HCT116 (cell line): ENCODE results near the gene DGAT2. TPM values are rescaled to one million over a fixed set of nuclear protein-coding genes. Genes with fewer than 3 reads are reported as not detected.

Experiments used
- ATAC-seq: fragments of 200-7000 bp; cut with Tn5 transposase; 2 replicates; pipeline ENCODE4 v1.9.1; 2020; ENCODE audit warnings: mild to moderate bottlenecking, moderate library complexity
- BruUV-seq: library from RNA; stranded (reverse); fragments of 400-500 nt; replicated peaks from 2 replicates; lab custom pipeline; 2021; lab: Mats Ljungman, UMichigan
- CTCF ChIA-PET: fragments of 300-600 bp; sonication (Branson Sonifier 250); formaldehyde crosslinking; loops from one replicate; lab custom pipeline; 2021; ENCODE audit warnings: antibody characterized with exemption; lab: Charles Lee
- POLR2A ChIA-PET: fragments of 300-600, 350-600 bp; sonication (Branson Sonifier 250); formaldehyde crosslinking; loops from one replicate; lab custom pipeline; 2021; ENCODE audit warnings: antibody characterized with exemption; lab: Charles Lee
- RAD21 ChIA-PET, 2 experiments: fragments of 300-600 bp; sonication (Branson Sonifier 250); formaldehyde crosslinking; loops; one replicate each; lab custom pipeline; 2023; ENCODE audit warnings: low total read pairs in 2 of 2; ENCODE audit not compliant: uncharacterized antibody in 2 of 2, unreplicated experiment in 2 of 2, low non-redundant PET in 1 of 2; lab: Charles Lee
- DNase-seq: peaks from one replicate; pipeline ENCODE4 v3.0.0-alpha.2; 2010; ENCODE audit warnings: low read depth, low spot score
- H2AFZ ChIP-seq: fragments of 200-600 bp; shearing (Covaris generic), sonication (generic); 2 replicates; pipeline ENCODE4 v1.6.1; 2017; ENCODE audit warnings: low read depth, mixed run types, mixed read lengths, antibody characterized with exemption, low read length; ENCODE audit not compliant: poor library complexity, severe bottlenecking
- H3K27ac ChIP-seq: 2 replicates; pipeline ENCODE4 v1.5.1; 2012; ENCODE audit warnings: low read depth, low read length
- H3K27me3 ChIP-seq: fragments of 200-600 bp; sonication (generic); 2 replicates; pipeline ENCODE4 v1.6.1; 2016; ENCODE audit warnings: mixed run types, low read length, mixed read lengths; ENCODE audit not compliant: insufficient read depth
- H3K36me3 ChIP-seq, 2 experiments: fragments of 200-500 bp in 1 of 2; fragments of 200-600 bp in 1 of 2; sonication (Bioruptor generic) in 1 of 2; sonication (generic) in 1 of 2; 2 replicates each; pipeline versions ENCODE4 v1.5.1 to v1.6.1; 2014 to 2016; ENCODE audit warnings: low read length in 2 of 2, inconsistent platforms in 1 of 2, mixed read lengths in 1 of 2, mixed run types in 1 of 2; ENCODE audit not compliant: insufficient read depth in 2 of 2, control insufficient read depth in 1 of 2
- H3K4me1 ChIP-seq, 2 experiments: fragments of 200-600 bp in 1 of 2; sonication (generic) in 1 of 2; 2 replicates each; pipeline versions ENCODE4 v1.5.1 to v1.6.1; 2012 to 2017; ENCODE audit warnings: low read length in 2 of 2, inconsistent platforms in 1 of 2, mild to moderate bottlenecking in 1 of 2, mixed read lengths in 1 of 2, mixed run types in 1 of 2, moderate library complexity in 1 of 2; ENCODE audit not compliant: insufficient read depth in 2 of 2, control insufficient read depth in 1 of 2
- H3K4me2 ChIP-seq: fragments of 200-600 bp; sonication (generic); 2 replicates; pipeline ENCODE4 v1.6.1; 2017; ENCODE audit warnings: mixed run types, low read length, mixed read lengths
- H3K4me3 ChIP-seq, 2 experiments: fragments of 200-600 bp in 1 of 2; sonication (generic) in 1 of 2; replicated peaks in 1 of 2; 2 replicates each; pipeline ENCODE4 v1.5.1; 2011 to 2016; ENCODE audit warnings: low read length in 2 of 2, control low read depth in 1 of 2, low read depth in 1 of 2, mild to moderate bottlenecking in 1 of 2, mixed read lengths in 1 of 2, mixed run types in 1 of 2
- H3K79me2 ChIP-seq: fragments of 200-600 bp; sonication (generic); 2 replicates; pipeline ENCODE4 v1.6.1; 2017; ENCODE audit warnings: mild to moderate bottlenecking, mixed run types, low read length, moderate library complexity, mixed read lengths; ENCODE audit not compliant: insufficient read depth
- H3K9ac ChIP-seq: fragments of 200-600 bp; sonication (generic); 2 replicates; pipeline ENCODE4 v1.6.1; 2016; ENCODE audit warnings: low read length, mixed read lengths
- H3K9me2 ChIP-seq: fragments of 200-600 bp; sonication (generic), shearing (Covaris generic); 2 replicates; pipeline ENCODE4 v1.6.1; 2017; ENCODE audit warnings: mixed run types, mild to moderate bottlenecking, moderate library complexity; ENCODE audit not compliant: insufficient read depth
- H3K9me3 ChIP-seq, 2 experiments: fragments of 200-500 bp in 1 of 2; fragments of 200-600 bp in 1 of 2; sonication (Bioruptor generic) in 1 of 2; sonication (generic) in 1 of 2; 2 replicates each; pipeline ENCODE4 v1.6.1; 2014 to 2017; ENCODE audit warnings: low read length in 2 of 2, mixed read lengths in 2 of 2, inconsistent platforms in 1 of 2, low read depth in 1 of 2, mild to moderate bottlenecking in 1 of 2, mixed run types in 1 of 2, moderate library complexity in 1 of 2; ENCODE audit not compliant: control insufficient read depth in 1 of 2, insufficient read depth in 1 of 2
- H4K20me1 ChIP-seq: fragments of 200-600 bp; sonication (generic), shearing (Covaris generic); 2 replicates; pipeline ENCODE4 v1.6.1; 2017; ENCODE audit warnings: mixed run types, mild to moderate bottlenecking, moderate library complexity; ENCODE audit not compliant: insufficient read depth
- RAD21 ChIP-seq: IDR thresholded peaks from 2 replicates; pipeline ENCODE4 v1.6.1; 2012; ENCODE audit warnings: low read depth, mild to moderate bottlenecking
- SRF ChIP-seq: IDR thresholded peaks from 2 replicates; pipeline ENCODE4 v1.6.1; 2012; ENCODE audit warnings: low read depth
- YY1 ChIP-seq: IDR thresholded peaks from 2 replicates; pipeline ENCODE4 v1.6.1; 2011; ENCODE audit warnings: low read length, low read depth, moderate library complexity, mild to moderate bottlenecking; ENCODE audit not compliant: insufficient replicate concordance; ENCODE audit errors: extremely low read depth
- ZNF274 ChIP-seq: fragments of 200-500 bp; sonication (Bioruptor generic); IDR thresholded peaks from 2 replicates; pipeline ENCODE4 v1.6.1; 2014; ENCODE audit warnings: mild to moderate bottlenecking, low read depth, low read length, inconsistent platforms
- intact Hi-C: fragments of 100-400 bp; cut with micrococcal nuclease; formaldehyde crosslinking; loops from 2 replicates; pipeline ENCODE4 v1.10.0; 2022
- total RNA-seq: library from RNA; stranded (reverse); gene quantifications from one replicate; pipeline ENCODE4 v1.2.1, GENCODE V29; 2021; ENCODE audit not compliant: unreplicated experiment
- TF ChIP-seq, protein P1 (sequence below): IDR thresholded peaks from 2 replicates; pipeline ENCODE4 v1.6.1; 2011; ENCODE audit warnings: mild to moderate bottlenecking, low read length, moderate library complexity; ENCODE audit not compliant: insufficient replicate concordance; ENCODE audit errors: extremely low read depth
- TF ChIP-seq, protein P2 (sequence below): IDR thresholded peaks from 2 replicates; pipeline ENCODE4 v1.6.1; 2012
- TF ChIP-seq, protein P3 (sequence below): IDR thresholded peaks from 2 replicates; pipeline ENCODE4 v1.6.1; 2012
- TF ChIP-seq, protein P4 (sequence below): IDR thresholded peaks from 2 replicates; pipeline ENCODE4 v1.6.1; 2012; ENCODE audit warnings: low read depth

DGAT2 gene
- total RNA-seq, 1 experiment from 2014 or later, result 2.4 TPM

DNA sequence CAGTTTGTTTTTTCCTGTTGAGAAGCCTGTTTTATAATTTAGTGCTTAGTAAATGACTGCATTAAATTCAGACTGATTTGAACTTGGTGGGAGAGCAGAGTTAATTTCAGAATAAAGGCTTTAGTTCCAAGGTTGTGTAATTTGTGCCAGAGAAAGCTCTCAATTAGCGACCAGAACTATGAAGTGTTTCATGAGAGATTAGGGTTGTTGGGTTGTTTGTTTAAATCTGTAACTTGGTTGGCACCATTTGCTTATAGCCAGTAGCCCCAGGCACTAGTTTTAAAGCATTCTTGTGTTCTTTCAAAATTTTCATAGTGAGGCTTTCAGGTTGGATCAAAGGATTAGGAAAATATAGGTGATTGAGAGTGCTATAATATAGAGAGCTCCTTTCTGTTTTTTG, 71.9 kb downstream of the DGAT2 start:
- Histone ChIP-seq H3K4me1 (no peaks in the 10 kb centered on the region), H3K9ac (no peak overlapping the region)
- ATAC-seq, result no peak
- TF ChIP-seq, protein P1, sequence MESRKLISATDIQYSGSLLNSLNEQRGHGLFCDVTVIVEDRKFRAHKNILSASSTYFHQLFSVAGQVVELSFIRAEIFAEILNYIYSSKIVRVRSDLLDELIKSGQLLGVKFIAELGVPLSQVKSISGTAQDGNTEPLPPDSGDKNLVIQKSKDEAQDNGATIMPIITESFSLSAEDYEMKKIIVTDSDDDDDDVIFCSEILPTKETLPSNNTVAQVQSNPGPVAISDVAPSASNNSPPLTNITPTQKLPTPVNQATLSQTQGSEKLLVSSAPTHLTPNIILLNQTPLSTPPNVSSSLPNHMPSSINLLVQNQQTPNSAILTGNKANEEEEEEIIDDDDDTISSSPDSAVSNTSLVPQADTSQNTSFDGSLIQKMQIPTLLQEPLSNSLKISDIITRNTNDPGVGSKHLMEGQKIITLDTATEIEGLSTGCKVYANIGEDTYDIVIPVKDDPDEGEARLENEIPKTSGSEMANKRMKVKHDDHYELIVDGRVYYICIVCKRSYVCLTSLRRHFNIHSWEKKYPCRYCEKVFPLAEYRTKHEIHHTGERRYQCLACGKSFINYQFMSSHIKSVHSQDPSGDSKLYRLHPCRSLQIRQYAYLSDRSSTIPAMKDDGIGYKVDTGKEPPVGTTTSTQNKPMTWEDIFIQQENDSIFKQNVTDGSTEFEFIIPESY, result no peak
- TF ChIP-seq YY1, result no peak
- TF ChIP-seq RAD21, result no peak
- no peak for TF ChIP-seq ZNF274
- TF ChIP-seq, protein P2, sequence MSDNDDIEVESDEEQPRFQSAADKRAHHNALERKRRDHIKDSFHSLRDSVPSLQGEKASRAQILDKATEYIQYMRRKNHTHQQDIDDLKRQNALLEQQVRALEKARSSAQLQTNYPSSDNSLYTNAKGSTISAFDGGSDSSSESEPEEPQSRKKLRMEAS, result no peak
- TF ChIP-seq, protein P3, sequence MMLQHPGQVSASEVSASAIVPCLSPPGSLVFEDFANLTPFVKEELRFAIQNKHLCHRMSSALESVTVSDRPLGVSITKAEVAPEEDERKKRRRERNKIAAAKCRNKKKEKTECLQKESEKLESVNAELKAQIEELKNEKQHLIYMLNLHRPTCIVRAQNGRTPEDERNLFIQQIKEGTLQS, result no peak
- TF ChIP-seq SRF, result no peak
- TF ChIP-seq, protein P4, sequence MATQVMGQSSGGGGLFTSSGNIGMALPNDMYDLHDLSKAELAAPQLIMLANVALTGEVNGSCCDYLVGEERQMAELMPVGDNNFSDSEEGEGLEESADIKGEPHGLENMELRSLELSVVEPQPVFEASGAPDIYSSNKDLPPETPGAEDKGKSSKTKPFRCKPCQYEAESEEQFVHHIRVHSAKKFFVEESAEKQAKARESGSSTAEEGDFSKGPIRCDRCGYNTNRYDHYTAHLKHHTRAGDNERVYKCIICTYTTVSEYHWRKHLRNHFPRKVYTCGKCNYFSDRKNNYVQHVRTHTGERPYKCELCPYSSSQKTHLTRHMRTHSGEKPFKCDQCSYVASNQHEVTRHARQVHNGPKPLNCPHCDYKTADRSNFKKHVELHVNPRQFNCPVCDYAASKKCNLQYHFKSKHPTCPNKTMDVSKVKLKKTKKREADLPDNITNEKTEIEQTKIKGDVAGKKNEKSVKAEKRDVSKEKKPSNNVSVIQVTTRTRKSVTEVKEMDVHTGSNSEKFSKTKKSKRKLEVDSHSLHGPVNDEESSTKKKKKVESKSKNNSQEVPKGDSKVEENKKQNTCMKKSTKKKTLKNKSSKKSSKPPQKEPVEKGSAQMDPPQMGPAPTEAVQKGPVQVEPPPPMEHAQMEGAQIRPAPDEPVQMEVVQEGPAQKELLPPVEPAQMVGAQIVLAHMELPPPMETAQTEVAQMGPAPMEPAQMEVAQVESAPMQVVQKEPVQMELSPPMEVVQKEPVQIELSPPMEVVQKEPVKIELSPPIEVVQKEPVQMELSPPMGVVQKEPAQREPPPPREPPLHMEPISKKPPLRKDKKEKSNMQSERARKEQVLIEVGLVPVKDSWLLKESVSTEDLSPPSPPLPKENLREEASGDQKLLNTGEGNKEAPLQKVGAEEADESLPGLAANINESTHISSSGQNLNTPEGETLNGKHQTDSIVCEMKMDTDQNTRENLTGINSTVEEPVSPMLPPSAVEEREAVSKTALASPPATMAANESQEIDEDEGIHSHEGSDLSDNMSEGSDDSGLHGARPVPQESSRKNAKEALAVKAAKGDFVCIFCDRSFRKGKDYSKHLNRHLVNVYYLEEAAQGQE, result no peak
- TF ChIP-seq, all 23 proteins: peak for 0
- no peaks in the 10 kb centered on the region for H4K20me1 ChIP-seq
- no peak for DNase-seq
- H3K4me3 ChIP-seq, result no peak overlapping the region
- H3K36me3 ChIP-seq, result no peaks in the 10 kb centered on the region
- H3K27me3 ChIP-seq, result no peaks in the 10 kb centered on the region
- no peaks in the 10 kb centered on the region for H3K9me3 ChIP-seq
- intact Hi-C loops, result no loop called here
- H3K4me2 ChIP-seq, result no peak overlapping the region
- BruUV-seq, result no TSS peak
- RAD21 ChIA-PET, result no interaction called here
- no peak overlapping the region for H3K27ac ChIP-seq
- POLR2A ChIA-PET, result no interaction called here
- no peaks in the 10 kb centered on the region for H3K79me2 ChIP-seq
- H3K9me2 ChIP-seq, result no peaks in the 10 kb centered on the region
- no peak overlapping the region for H2AFZ ChIP-seq
- CTCF ChIA-PET, result no interaction called here
